Osteoblast (primary cell): Measurements from ENCODE around the gene GPAT2. TPM values are rescaled to one million over a fixed set of nuclear protein-coding genes. Genes with fewer than 3 reads are reported as not detected.
"Not testable (repeated sequence)": the region's sequence is repeated elsewhere in the genome, so short reads cannot be mapped to it uniquely, and the experiment has no call there.

Experiments used
- DNase-seq: peaks from one replicate; pipeline ENCODE4 v3.0.0; 2011; ENCODE audit warnings: low spot score, mixed read lengths; ENCODE audit not compliant: insufficient read length; ENCODE audit errors: missing footprints
- H2AFZ ChIP-seq: 2 replicates; pipeline ENCODE4 v1.6.0; 2011; ENCODE audit warnings: mild to moderate bottlenecking, low read length
- H3K27ac ChIP-seq: 2 replicates; pipeline ENCODE4 v1.5.1; 2011; ENCODE audit warnings: mild to moderate bottlenecking, low read depth, low read length, moderate library complexity
- H3K27me3 ChIP-seq: 2 replicates; pipeline ENCODE4 v1.6.0; 2012; ENCODE audit warnings: mild to moderate bottlenecking, control low read depth, inconsistent platforms, low read length, moderate library complexity; ENCODE audit not compliant: insufficient read depth
- H3K36me3 ChIP-seq: 2 replicates; pipeline ENCODE4 v1.5.1; 2011; ENCODE audit warnings: mild to moderate bottlenecking, low read length, control low read depth, moderate library complexity; ENCODE audit not compliant: insufficient read depth
- H3K4me1 ChIP-seq: 2 replicates; pipeline ENCODE4 v1.5.1; 2011; ENCODE audit warnings: mild to moderate bottlenecking, low read length, control low read depth, moderate library complexity; ENCODE audit not compliant: insufficient read depth
- H3K4me2 ChIP-seq: 2 replicates; pipeline ENCODE4 v1.6.0; 2011; ENCODE audit warnings: mild to moderate bottlenecking, low read length; ENCODE audit not compliant: insufficient read depth
- H3K4me3 ChIP-seq: fragments of 200-600 bp; sonication (generic); 3 replicates; pipeline ENCODE4 v1.5.1; 2012; ENCODE audit warnings: mild to moderate bottlenecking, low read length, inconsistent platforms; ENCODE audit not compliant: insufficient read depth
- H3K79me2 ChIP-seq: 2 replicates; pipeline ENCODE4 v1.6.0; 2012; ENCODE audit warnings: mild to moderate bottlenecking, low read length, control low read depth, inconsistent platforms; ENCODE audit not compliant: insufficient read depth
- H3K9me3 ChIP-seq: 2 replicates; pipeline ENCODE4 v1.5.1; 2011; ENCODE audit warnings: low read depth, low read length, control low read depth
- H4K20me1 ChIP-seq: 2 replicates; pipeline ENCODE4 v1.6.0; 2012; ENCODE audit warnings: mild to moderate bottlenecking, low read length, control low read depth; ENCODE audit not compliant: insufficient read depth
- CTCF ChIP-seq: IDR thresholded peaks from 2 replicates; pipeline ENCODE4 v1.5.1; 2011; ENCODE audit warnings: mild to moderate bottlenecking, low read depth, low read length, moderate library complexity; ENCODE audit errors: extremely low read depth
- total RNA-seq: library from RNA; depleted of rRNA; stranded (reverse); fragments of >200 nt; gene quantifications from 2 replicates; pipeline ENCODE4 v1.2.3, GENCODE V29; 2012

GPAT2 gene, protein sequence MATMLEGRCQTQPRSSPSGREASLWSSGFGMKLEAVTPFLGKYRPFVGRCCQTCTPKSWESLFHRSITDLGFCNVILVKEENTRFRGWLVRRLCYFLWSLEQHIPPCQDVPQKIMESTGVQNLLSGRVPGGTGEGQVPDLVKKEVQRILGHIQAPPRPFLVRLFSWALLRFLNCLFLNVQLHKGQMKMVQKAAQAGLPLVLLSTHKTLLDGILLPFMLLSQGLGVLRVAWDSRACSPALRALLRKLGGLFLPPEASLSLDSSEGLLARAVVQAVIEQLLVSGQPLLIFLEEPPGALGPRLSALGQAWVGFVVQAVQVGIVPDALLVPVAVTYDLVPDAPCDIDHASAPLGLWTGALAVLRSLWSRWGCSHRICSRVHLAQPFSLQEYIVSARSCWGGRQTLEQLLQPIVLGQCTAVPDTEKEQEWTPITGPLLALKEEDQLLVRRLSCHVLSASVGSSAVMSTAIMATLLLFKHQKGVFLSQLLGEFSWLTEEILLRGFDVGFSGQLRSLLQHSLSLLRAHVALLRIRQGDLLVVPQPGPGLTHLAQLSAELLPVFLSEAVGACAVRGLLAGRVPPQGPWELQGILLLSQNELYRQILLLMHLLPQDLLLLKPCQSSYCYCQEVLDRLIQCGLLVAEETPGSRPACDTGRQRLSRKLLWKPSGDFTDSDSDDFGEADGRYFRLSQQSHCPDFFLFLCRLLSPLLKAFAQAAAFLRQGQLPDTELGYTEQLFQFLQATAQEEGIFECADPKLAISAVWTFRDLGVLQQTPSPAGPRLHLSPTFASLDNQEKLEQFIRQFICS
- 2.2 and 9.4 TPM in 2 replicates for total RNA-seq

DNA sequence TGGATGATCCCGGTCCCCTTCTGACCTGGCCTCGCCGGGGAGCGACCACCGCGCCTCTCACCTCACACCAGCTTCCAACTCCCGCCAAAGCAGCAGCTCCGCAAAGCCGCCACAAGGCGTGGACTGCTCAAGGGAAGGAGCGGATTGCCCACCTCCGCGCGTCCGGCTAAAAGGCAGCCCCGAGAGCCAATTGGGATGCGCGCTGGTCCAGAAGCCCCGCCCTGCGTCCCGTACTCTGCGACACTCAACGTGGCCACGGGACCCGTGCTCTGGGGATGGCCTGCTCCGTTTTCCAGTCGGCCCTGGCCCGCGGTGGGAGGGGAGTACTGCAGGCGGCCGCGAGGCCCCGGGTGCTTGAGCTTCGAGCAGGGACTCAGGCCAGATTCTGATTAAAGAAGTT is at the start of gene GPAT2:
Gene GPAT2 (minus strand): TSS at position 125 of the 400 bp plus-strand sequence. CDS start 2,557 bp downstream, outside the sequence.
- H2AFZ ChIP-seq, H4K20me1 ChIP-seq, H3K4me3 ChIP-seq, H3K9me3 ChIP-seq, H3K4me2 ChIP-seq, H3K79me2 ChIP-seq, H3K27ac ChIP-seq, H3K36me3 ChIP-seq, H3K27me3 ChIP-seq, DNase-seq, H3K4me1 ChIP-seq: not testable (repeated sequence)

- H3K4me1 ChIP-seq: no peaks in the 10 kb centered on the region
- H3K27ac ChIP-seq: no peak overlapping the region
- no peaks in the 10 kb centered on the region for H3K36me3 ChIP-seq
- DNase-seq: no peak
- no peak overlapping the region for H3K4me2 ChIP-seq
- H3K9me3 ChIP-seq: no peaks in the 10 kb centered on the region
- no peak overlapping the region for H3K4me3 ChIP-seq
- no peaks in the 10 kb centered on the region for H4K20me1 ChIP-seq
- H3K79me2 ChIP-seq: no peaks in the 10 kb centered on the region
- no peak overlapping the region for H2AFZ ChIP-seq
- TF ChIP-seq CTCF: no peak
- H3K27me3 ChIP-seq: peaks cover 17% of the 10 kb centered on the region
Observed at GRCh38 chr2:96083989-96084857, 49.5 kb upstream of the GPAT2 start.

DNA sequence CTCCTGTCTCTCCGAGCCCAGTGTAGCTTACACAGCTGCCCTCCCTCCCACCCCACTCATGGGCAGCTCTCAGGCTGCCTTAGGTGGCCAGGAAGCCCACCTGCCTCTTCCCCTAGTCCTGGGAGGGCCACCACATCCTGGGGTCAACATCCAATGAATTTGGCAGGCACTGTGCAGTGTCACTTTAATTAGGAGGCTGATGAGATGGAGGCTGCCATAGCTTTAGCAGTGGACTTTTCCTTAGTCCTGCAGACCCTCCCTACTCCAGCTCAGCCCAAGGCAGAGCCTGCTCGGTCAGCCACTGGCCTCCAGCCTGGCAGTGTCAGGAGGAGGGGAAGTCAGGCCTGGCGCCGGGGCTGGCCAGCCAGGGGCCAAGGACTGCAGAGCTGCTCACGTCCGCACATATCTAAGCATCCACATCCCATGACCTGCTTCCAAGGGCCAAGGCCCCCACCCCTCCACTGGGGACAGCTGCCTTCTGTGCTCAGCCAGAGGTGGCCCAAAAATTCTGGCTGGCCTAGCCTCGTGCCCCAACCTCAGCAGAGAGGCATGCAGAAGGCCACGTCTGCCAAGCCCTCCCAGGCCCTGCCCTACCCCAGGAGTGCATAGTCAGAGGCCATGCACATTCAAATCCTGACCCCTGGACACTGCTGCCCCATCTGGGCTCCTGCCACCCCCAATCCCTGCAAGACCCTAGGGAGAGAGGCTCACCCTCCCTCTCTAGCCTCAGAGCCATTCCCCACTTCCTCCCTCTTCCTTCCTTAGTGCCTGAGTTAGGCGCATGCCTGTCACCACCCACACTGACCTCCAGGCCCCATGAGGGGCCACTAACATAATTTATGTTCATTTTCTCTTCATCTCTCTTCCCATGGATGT is 48.6 kb upstream of the GPAT2 start:
- Histone ChIP-seq H3K9me3 (no peaks in the 10 kb centered on the region), H3K27ac (no peak overlapping the region), H3K27me3 (peaks cover 10% of the 10 kb centered on the region), H3K4me1 (no peaks in the 10 kb centered on the region), H3K4me2 (no peak overlapping the region), H2AFZ (no peak overlapping the region), H4K20me1 (no peaks in the 10 kb centered on the region), H3K79me2 (no peaks in the 10 kb centered on the region), H3K4me3 (no peak overlapping the region), H3K36me3 (no peaks in the 10 kb centered on the region)
- no peak for DNase-seq
- TF ChIP-seq CTCF: no peak
